Endothelial cell of umbilical vein (primary cell): Measurements from ENCODE around the gene MTMR3. TPM values are rescaled to one million over a fixed set of nuclear protein-coding genes. Genes with fewer than 3 reads are reported as not detected.

Experiments used
- BruUV-seq: library from RNA; stranded (reverse); fragments of 400-500 nt; replicated peaks from 2 replicates; lab custom pipeline; 2021; lab: Mats Ljungman, UMichigan
- CTCF ChIA-PET: fragments of 300-600, 350-600 bp; sonication (Branson Sonifier 250); formaldehyde crosslinking; loops from one replicate; lab custom pipeline; 2021; ENCODE audit warnings: antibody characterized with exemption, inconsistent platforms; lab: Charles Lee
- POLR2A ChIA-PET: fragments of 300-600, 350-600 bp; sonication (Branson Sonifier 250); formaldehyde crosslinking; loops from one replicate; lab custom pipeline; 2021; ENCODE audit warnings: antibody characterized with exemption, inconsistent platforms; lab: Charles Lee
- DNase-seq: peaks from one replicate; pipeline ENCODE4 v3.0.0-alpha.2; 2011; ENCODE audit warnings: low read depth, low spot score
- FAIRE-seq: peaks from 2 replicates; lab custom pipeline; 2011; peaks lifted over from hg19 to GRCh38; lab: Jason Lieb, UNC
- H2AFZ ChIP-seq: 2 replicates; pipeline ENCODE4 v1.6.0; 2012; ENCODE audit warnings: low read depth, low read length, control low read depth, inconsistent platforms
- H3K27ac ChIP-seq: 2 replicates; pipeline ENCODE4 v1.5.1; 2011; ENCODE audit warnings: low read depth, mild to moderate bottlenecking, control low read depth, low read length, moderate library complexity; ENCODE audit not compliant: insufficient read depth
- H3K27me3 ChIP-seq, 2 experiments: 2 replicates each; pipeline versions ENCODE4 v1.6.0 to v1.6.1; 2011; ENCODE audit warnings: low read length in 2 of 2, mixed read lengths in 1 of 2; ENCODE audit not compliant: control insufficient read depth in 2 of 2, insufficient read depth in 2 of 2
- H3K36me3 ChIP-seq, 2 experiments: 2 replicates in 1 of 2; 3 replicates in 1 of 2; pipeline ENCODE4 v1.5.1; 2011; ENCODE audit warnings: low read length in 2 of 2, mild to moderate bottlenecking in 1 of 2, moderate library complexity in 1 of 2; ENCODE audit not compliant: control insufficient read depth in 2 of 2, insufficient read depth in 2 of 2; ENCODE audit errors: extremely low read depth in 1 of 2
- H3K4me1 ChIP-seq: 3 replicates; pipeline ENCODE4 v1.5.1; 2011; ENCODE audit warnings: mild to moderate bottlenecking, low read length; ENCODE audit not compliant: control insufficient read depth, insufficient read depth; ENCODE audit errors: extremely low read depth
- H3K4me2 ChIP-seq: 2 replicates; pipeline ENCODE4 v1.6.1; 2011; ENCODE audit warnings: low read length, control low read depth, mixed read lengths; ENCODE audit not compliant: insufficient read depth
- H3K4me3 ChIP-seq, 3 experiments: fragments of 200-600 bp in 1 of 3; sonication (generic), shearing (Covaris generic) in 1 of 3; replicated peaks in 1 of 3; 2 replicates each; pipeline ENCODE4 v1.5.1; 2011 to 2016; ENCODE audit warnings: control low read depth in 3 of 3, low read length in 3 of 3, mild to moderate bottlenecking in 2 of 3, inconsistent platforms in 1 of 3, low read depth in 1 of 3, moderate library complexity in 1 of 3; ENCODE audit not compliant: insufficient read depth in 1 of 3
- H3K79me2 ChIP-seq: 2 replicates; pipeline ENCODE4 v1.6.0; 2012; ENCODE audit warnings: low read length, inconsistent platforms; ENCODE audit not compliant: control insufficient read depth, insufficient read depth
- H3K9ac ChIP-seq: replicated peaks from 2 replicates; pipeline ENCODE3; 2011; ENCODE audit warnings: low read length, control low read depth; ENCODE audit not compliant: insufficient read depth; ENCODE audit errors: extremely low read depth
- H3K9me1 ChIP-seq: replicated peaks from 3 replicates; pipeline ENCODE4 v1.6.0; 2011; ENCODE audit warnings: mild to moderate bottlenecking, low read length; ENCODE audit not compliant: control insufficient read depth, insufficient read depth; ENCODE audit errors: extremely low read depth
- H3K9me3 ChIP-seq: replicated peaks from 2 replicates; pipeline ENCODE4 v1.5.1; 2012; ENCODE audit warnings: low read length, inconsistent platforms; ENCODE audit not compliant: control insufficient read depth, insufficient read depth
- H4K20me1 ChIP-seq: replicated peaks from 2 replicates; pipeline ENCODE3; 2011; ENCODE audit warnings: mild to moderate bottlenecking, low read length; ENCODE audit not compliant: control insufficient read depth, insufficient read depth; ENCODE audit errors: extremely low read depth
- EZH2 ChIP-seq: IDR thresholded peaks from 2 replicates; pipeline ENCODE4 v1.6.1; 2012; ENCODE audit warnings: borderline replicate concordance, low read depth, mild to moderate bottlenecking, moderate library complexity, low read length, inconsistent platforms; ENCODE audit not compliant: severe bottlenecking
- FOS ChIP-seq: IDR thresholded peaks from 2 replicates; pipeline ENCODE4 v1.6.1; 2011; ENCODE audit warnings: mild to moderate bottlenecking, low read length, moderate library complexity, borderline replicate concordance; ENCODE audit not compliant: insufficient read depth
- GATA2 ChIP-seq: IDR thresholded peaks from 2 replicates; pipeline ENCODE4 v1.7.0; 2011; ENCODE audit warnings: low read depth, mild to moderate bottlenecking, moderate library complexity, mixed read lengths, low read length; ENCODE audit not compliant: insufficient read length, insufficient read depth
- JUN ChIP-seq: IDR thresholded peaks from 2 replicates; pipeline ENCODE4 v1.6.1; 2011; ENCODE audit warnings: borderline replicate concordance, low read depth; ENCODE audit not compliant: insufficient read length, insufficient read depth
- MYC ChIP-seq: IDR thresholded peaks from one replicate; pipeline ENCODE4 v1.6.1; 2011; ENCODE audit warnings: mild to moderate bottlenecking, low read depth, low read length
- POLR2A ChIP-seq: IDR thresholded peaks from 2 replicates; pipeline ENCODE4 v1.6.1; 2012; ENCODE audit warnings: low read depth, mild to moderate bottlenecking, control low read depth, low read length
- POLR2AphosphoS5 ChIP-seq: IDR thresholded peaks from 2 replicates; pipeline ENCODE4 v1.6.1; 2012; ENCODE audit warnings: low read depth, mild to moderate bottlenecking, control low read depth, low read length, moderate library complexity; ENCODE audit not compliant: insufficient read depth
- dilution Hi-C: fragments of 300-500 bp; cut with MboI; formaldehyde crosslinking; loops from one replicate; pipeline ENCODE4 v1.15.0; 2019; ENCODE audit warnings: low sequenced_read_pairs; ENCODE audit not compliant: extremely low pct_ligation_motif_present
- intact Hi-C: fragments of 100-400 bp; cut with micrococcal nuclease; formaldehyde crosslinking; loops from one replicate; pipeline ENCODE4 v1.10.0; 2022
- polyA plus RNA-seq, 4 experiments: library from polyadenylated mRNA; depleted of rRNA in 3 of 4; stranded (reverse) in 3 of 4; unstranded in 1 of 4; fragments of >200 nt; gene quantifications; 2 replicates each; pipeline versions ENCODE4 v1.2.1 to v1.2.3, GENCODE V29; 2011 to 2012; ENCODE audit warnings: missing spikeins in 1 of 4
- total RNA-seq: library from RNA; stranded (reverse); gene quantifications from 2 replicates; pipeline ENCODE4 v1.2.3, GENCODE V29; 2021
- TF ChIP-seq, protein P1 (sequence below): IDR thresholded peaks from 2 replicates; pipeline ENCODE4 v1.6.1; 2011; ENCODE audit not compliant: insufficient read depth, insufficient read length
- TF ChIP-seq, protein P2 (sequence below), 2 donors: IDR thresholded peaks; 1 replicate in 1 of 2; 2 replicates in 1 of 2; pipeline ENCODE4 v1.5.1; 2011; ENCODE audit warnings: low read length in 2 of 2, mild to moderate bottlenecking in 2 of 2, moderate library complexity in 2 of 2, control low read depth in 1 of 2, inconsistent platforms in 1 of 2, low read depth in 1 of 2; ENCODE audit not compliant: insufficient read depth in 1 of 2; ENCODE audit errors: extremely low read depth in 1 of 2

Gene MTMR3
- total and polyA plus RNA-seq, 2 donors (not counting 3 experiments of a cell fraction or from before 2014, with no cell fraction given), result 30.1 to 36.5 TPM

DNA sequence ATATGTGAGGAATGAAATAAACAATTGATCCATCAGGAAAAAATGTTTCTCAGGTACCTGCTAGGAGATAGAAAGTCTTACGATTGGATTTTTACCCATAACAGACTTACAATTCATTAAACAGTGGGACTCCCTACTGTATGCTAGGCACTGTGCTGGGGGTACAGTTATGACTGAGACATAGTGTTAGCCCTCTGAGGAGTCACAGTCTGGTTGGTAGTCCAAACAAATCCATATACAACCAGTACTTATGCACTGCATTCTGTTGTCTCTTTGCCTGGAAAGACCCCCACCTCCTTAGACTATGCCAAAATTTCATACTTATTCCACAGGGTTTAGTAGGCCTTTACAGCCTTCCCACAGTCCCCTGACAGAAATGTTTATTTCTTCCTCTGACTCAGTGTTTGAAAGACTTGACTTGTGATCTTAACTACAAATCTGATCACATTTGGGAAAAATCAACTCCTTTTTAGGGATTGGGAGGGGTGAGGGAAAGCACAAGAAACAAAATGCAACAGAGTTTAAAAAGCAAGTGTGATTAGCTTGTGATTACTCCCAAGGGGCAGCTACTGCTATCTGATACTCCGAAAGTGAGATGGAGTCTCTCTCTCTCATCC lies 127.9 kb downstream of the MTMR3 start:
- Histone ChIP-seq H3K9me1 (no peaks in the 10 kb centered on the region), H3K9ac (no peak overlapping the region), H3K79me2 (no peaks in the 10 kb centered on the region), H3K27me3 (no peaks in the 10 kb centered on the region), H3K4me1 (no peaks in the 10 kb centered on the region), H3K36me3 (peaks cover 3 to 20% of the 10 kb centered on the region in 2 experiments), H4K20me1 (no peaks in the 10 kb centered on the region), H3K9me3 (no peaks in the 10 kb centered on the region), H3K4me3 (no peak overlapping the region), H3K27ac (no peak overlapping the region), H2AFZ (no peak overlapping the region), H3K4me2 (no peak overlapping the region)
- CTCF ChIA-PET, result interaction anchor here (1.1 to 3.0 kb wide), 3 partner anchors 23 to 321 kb away, joined by 3 to 15 read pairs (median 3); no protein-coding TSS in a partner anchor
- intact Hi-C loops (no loop called here), dilution Hi-C loops (no loop called here)
- DNase-seq (no peak), FAIRE-seq (no peak)
- TF ChIP-seq POLR2AphosphoS5, result no peak
- TF ChIP-seq GATA2, result no peak
- no peak for TF ChIP-seq POLR2A
- TF ChIP-seq MYC, result no peak
- TF ChIP-seq JUN, result no peak
- TF ChIP-seq, protein P1, sequence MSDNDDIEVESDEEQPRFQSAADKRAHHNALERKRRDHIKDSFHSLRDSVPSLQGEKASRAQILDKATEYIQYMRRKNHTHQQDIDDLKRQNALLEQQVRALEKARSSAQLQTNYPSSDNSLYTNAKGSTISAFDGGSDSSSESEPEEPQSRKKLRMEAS, result no peak
- no peak for TF ChIP-seq FOS
- TF ChIP-seq, protein P2, sequence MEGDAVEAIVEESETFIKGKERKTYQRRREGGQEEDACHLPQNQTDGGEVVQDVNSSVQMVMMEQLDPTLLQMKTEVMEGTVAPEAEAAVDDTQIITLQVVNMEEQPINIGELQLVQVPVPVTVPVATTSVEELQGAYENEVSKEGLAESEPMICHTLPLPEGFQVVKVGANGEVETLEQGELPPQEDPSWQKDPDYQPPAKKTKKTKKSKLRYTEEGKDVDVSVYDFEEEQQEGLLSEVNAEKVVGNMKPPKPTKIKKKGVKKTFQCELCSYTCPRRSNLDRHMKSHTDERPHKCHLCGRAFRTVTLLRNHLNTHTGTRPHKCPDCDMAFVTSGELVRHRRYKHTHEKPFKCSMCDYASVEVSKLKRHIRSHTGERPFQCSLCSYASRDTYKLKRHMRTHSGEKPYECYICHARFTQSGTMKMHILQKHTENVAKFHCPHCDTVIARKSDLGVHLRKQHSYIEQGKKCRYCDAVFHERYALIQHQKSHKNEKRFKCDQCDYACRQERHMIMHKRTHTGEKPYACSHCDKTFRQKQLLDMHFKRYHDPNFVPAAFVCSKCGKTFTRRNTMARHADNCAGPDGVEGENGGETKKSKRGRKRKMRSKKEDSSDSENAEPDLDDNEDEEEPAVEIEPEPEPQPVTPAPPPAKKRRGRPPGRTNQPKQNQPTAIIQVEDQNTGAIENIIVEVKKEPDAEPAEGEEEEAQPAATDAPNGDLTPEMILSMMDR (IDR thresholded peaks at IDR 0.05; ENCODE audit: extremely low read depth in 1 of 2, insufficient read depth in 1 of 2, low read depth in 1 of 2, low read length in 2 of 2), result no peak
- TF ChIP-seq EZH2, result no peak
- BruUV-seq, result no TSS peak
- POLR2A ChIA-PET, result no interaction called here
